ENCODE results near the gene CEACAM1. TPM values are rescaled to one million over a fixed set of nuclear protein-coding genes. Genes with fewer than 3 reads are reported as not detected.

Gene CEACAM1
- total and polyA plus RNA-seq, 2 of the 13 experiments (the other 11 are each of a cell fraction or from before 2014, with no cell fraction given) = 13.5 to 332 TPM

DNA sequence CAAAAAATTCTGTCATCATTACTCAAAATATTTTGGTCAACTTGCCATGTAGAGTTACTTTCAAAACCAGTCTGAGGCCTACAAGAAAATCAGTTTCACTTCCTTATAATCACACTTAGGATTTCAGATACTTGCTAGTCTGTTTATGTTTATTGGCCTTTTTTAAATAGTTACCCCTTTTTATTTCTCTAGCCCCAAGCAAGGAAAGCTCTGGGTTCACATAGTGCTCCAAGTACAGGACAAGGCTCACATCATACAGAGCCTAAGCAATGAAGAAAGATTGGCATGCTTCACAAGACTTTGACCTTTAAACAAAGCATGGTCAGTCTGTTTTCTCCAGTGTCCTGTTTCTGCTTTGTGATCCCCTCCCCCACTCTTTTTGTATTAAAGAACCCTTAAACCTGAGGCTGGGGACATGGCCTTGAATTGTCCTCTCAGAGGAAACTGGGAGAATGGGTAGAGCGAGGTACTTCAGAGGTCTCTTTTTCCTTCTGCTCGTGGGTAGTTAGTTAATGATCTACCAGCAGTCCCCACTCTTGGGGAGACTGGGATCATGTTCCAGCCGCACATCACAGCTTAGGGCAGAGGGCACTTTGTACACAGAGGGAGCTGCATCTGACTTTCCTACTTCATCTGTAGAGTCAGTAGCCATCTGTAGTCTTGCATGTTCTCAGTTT is 30.7 kb downstream of the CEACAM1 start (continued):
- TF ChIP-seq, protein P1, sequence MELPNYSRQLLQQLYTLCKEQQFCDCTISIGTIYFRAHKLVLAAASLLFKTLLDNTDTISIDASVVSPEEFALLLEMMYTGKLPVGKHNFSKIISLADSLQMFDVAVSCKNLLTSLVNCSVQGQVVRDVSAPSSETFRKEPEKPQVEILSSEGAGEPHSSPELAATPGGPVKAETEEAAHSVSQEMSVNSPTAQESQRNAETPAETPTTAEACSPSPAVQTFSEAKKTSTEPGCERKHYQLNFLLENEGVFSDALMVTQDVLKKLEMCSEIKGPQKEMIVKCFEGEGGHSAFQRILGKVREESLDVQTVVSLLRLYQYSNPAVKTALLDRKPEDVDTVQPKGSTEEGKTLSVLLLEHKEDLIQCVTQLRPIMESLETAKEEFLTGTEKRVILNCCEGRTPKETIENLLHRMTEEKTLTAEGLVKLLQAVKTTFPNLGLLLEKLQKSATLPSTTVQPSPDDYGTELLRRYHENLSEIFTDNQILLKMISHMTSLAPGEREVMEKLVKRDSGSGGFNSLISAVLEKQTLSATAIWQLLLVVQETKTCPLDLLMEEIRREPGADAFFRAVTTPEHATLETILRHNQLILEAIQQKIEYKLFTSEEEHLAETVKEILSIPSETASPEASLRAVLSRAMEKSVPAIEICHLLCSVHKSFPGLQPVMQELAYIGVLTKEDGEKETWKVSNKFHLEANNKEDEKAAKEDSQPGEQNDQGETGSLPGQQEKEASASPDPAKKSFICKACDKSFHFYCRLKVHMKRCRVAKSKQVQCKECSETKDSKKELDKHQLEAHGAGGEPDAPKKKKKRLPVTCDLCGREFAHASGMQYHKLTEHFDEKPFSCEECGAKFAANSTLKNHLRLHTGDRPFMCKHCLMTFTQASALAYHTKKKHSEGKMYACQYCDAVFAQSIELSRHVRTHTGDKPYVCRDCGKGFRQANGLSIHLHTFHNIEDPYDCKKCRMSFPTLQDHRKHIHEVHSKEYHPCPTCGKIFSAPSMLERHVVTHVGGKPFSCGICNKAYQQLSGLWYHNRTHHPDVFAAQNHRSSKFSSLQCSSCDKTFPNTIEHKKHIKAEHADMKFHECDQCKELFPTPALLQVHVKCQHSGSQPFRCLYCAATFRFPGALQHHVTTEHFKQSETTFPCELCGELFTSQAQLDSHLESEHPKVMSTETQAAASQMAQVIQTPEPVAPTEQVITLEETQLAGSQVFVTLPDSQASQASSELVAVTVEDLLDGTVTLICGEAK (IDR thresholded peaks at IDR 0.05) = no peak
- TF ChIP-seq, protein P1 (CRISPR knock-in tag; IDR thresholded peaks at IDR 0.05) = no peak; the same call in 1 of the 2 replicates
- TF ChIP-seq NFE2 (CRISPR knock-in tag; IDR thresholded peaks at IDR 0.05) = no peak
- no peak for TF ChIP-seq PRMT3 (CRISPR knock-in tag; IDR thresholded peaks at IDR 0.05; ENCODE audit: borderline replicate concordance, low read depth)
- 0 out of 2 replicates have a peak, but pooled peaks have one; percentile 22 for TF ChIP-seq ZNF678 (CRISPR knock-in tag; IDR thresholded peaks at IDR 0.05)
- TF ChIP-seq MTF1 (CRISPR knock-in tag; IDR thresholded peaks at IDR 0.05) = no peak
- no peak for TF ChIP-seq KLF9 (CRISPR knock-in tag; IDR thresholded peaks at IDR 0.05; ENCODE audit: low read depth)
- no peak for TF ChIP-seq ZEB1 (IDR thresholded peaks at IDR 0.05; ENCODE audit: insufficient replicate concordance, low read depth)
- TF ChIP-seq MEF2D (CRISPR knock-in tag; IDR thresholded peaks at IDR 0.05) = peak; percentile 45; the same call in 1 of the 2 replicates
- no peak for TF ChIP-seq AGO2 (optimal IDR thresholded peaks at IDR 0.05; ENCODE audit: low read depth, low read length)
- TF ChIP-seq ZNF557 (CRISPR knock-in tag; IDR thresholded peaks at IDR 0.05) = no peak
- TF ChIP-seq NFYC (CRISPR knock-in tag; IDR thresholded peaks at IDR 0.05) = 0 out of 2 replicates have a peak, but pooled peaks have one; percentile 6
- TF ChIP-seq, protein P2, sequence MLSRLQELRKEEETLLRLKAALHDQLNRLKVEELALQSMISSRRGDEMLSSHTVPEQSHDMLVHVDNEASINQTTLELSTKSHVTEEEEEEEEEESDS (CRISPR knock-in tag; IDR thresholded peaks at IDR 0.05; ENCODE audit: borderline replicate concordance) = no peak
- no peak for TF ChIP-seq ZNF720 (CRISPR knock-in tag; IDR thresholded peaks at IDR 0.05)
- no peak for TF ChIP-seq ZNF329 (CRISPR knock-in tag; IDR thresholded peaks at IDR 0.05; ENCODE audit: low read depth)
- TF ChIP-seq, protein P3, sequence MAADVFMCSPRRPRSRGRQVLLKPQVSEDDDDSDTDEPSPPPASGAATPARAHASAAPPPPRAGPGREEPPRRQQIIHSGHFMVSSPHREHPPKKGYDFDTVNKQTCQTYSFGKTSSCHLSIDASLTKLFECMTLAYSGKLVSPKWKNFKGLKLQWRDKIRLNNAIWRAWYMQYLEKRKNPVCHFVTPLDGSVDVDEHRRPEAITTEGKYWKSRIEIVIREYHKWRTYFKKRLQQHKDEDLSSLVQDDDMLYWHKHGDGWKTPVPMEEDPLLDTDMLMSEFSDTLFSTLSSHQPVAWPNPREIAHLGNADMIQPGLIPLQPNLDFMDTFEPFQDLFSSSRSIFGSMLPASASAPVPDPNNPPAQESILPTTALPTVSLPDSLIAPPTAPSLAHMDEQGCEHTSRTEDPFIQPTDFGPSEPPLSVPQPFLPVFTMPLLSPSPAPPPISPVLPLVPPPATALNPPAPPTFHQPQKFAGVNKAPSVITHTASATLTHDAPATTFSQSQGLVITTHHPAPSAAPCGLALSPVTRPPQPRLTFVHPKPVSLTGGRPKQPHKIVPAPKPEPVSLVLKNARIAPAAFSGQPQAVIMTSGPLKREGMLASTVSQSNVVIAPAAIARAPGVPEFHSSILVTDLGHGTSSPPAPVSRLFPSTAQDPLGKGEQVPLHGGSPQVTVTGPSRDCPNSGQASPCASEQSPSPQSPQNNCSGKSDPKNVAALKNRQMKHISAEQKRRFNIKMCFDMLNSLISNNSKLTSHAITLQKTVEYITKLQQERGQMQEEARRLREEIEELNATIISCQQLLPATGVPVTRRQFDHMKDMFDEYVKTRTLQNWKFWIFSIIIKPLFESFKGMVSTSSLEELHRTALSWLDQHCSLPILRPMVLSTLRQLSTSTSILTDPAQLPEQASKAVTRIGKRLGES (CRISPR knock-in tag; IDR thresholded peaks at IDR 0.05; ENCODE audit: borderline replicate concordance) = no peak
- TF ChIP-seq NFATC3 (CRISPR knock-in tag; IDR thresholded peaks at IDR 0.05) = no peak
- 0 out of 2 replicates have a peak, but pooled peaks have one; percentile 47 for TF ChIP-seq MED13 (CRISPR knock-in tag; IDR thresholded peaks at IDR 0.05)
- TF ChIP-seq HNF4A (CRISPR knock-in tag; IDR thresholded peaks at IDR 0.05) = peak; percentile 91
- no peak for TF ChIP-seq ZNF121 (CRISPR knock-in tag; IDR thresholded peaks at IDR 0.05)

All from HepG2 (cell line).